HepG2 (cell line): ENCODE data around the gene SF3B2. TPM values are rescaled to one million over a fixed set of nuclear protein-coding genes. Genes with fewer than 3 reads are reported as not detected.
A peak's percentile ranks its signal among the peaks of the same experiment; 100 is the strongest.

Experiments
- DMAP1 ChIP-seq: IDR thresholded peaks from 2 replicates; pipeline ENCODE4 v1.6.1; 2016
- FLYWCH1 ChIP-seq: sonication (generic); formaldehyde crosslinking; IDR thresholded peaks from 2 replicates; pipeline ENCODE4 v1.8.1; 2023; ENCODE audit warnings: mild to moderate bottlenecking, missing genetic modification reagents
- FOXA3 ChIP-seq: IDR thresholded peaks from 2 replicates; pipeline ENCODE4 v1.6.1; 2016; ENCODE audit warnings: missing genetic modification reagents, missing compliant biosample characterization
- GZF1 ChIP-seq: sonication (generic); formaldehyde crosslinking; IDR thresholded peaks from 2 replicates; pipeline ENCODE4 v1.5.1; 2020; ENCODE audit warnings: mild to moderate bottlenecking, missing genetic modification reagents
- HMG20B ChIP-seq: conservative IDR thresholded peaks from 2 replicates; pipeline ENCODE4 v1.6.1; 2016; ENCODE audit warnings: missing genetic modification reagents, missing compliant biosample characterization
- KDM1A ChIP-seq: IDR thresholded peaks from 2 replicates; pipeline ENCODE4 v1.6.1; 2016; ENCODE audit warnings: missing compliant biosample characterization
- TEF ChIP-seq: sonication (generic); formaldehyde crosslinking; IDR thresholded peaks from 2 replicates; pipeline ENCODE4 v1.5.0; 2020; ENCODE audit warnings: missing genetic modification reagents
- UBTF ChIP-seq: sonication (generic); formaldehyde crosslinking; IDR thresholded peaks from 2 replicates; pipeline ENCODE4 v1.4.0; 2020; ENCODE audit warnings: mild to moderate bottlenecking, missing genetic modification reagents
- ZBTB39 ChIP-seq: sonication (generic); formaldehyde crosslinking; IDR thresholded peaks from 2 replicates; pipeline ENCODE4 v1.5.0; 2020; ENCODE audit warnings: missing genetic modification reagents
- ZFP91 ChIP-seq: sonication (generic); formaldehyde crosslinking; IDR thresholded peaks from 2 replicates; pipeline ENCODE4 v1.9.0; 2022; ENCODE audit warnings: missing genetic modification reagents, mild to moderate bottlenecking, borderline replicate concordance
- ZNF34 ChIP-seq: sonication (generic); formaldehyde crosslinking; IDR thresholded peaks from 2 replicates; pipeline ENCODE4 v1.4.0; 2020; ENCODE audit warnings: mild to moderate bottlenecking, missing genetic modification reagents, borderline replicate concordance
- ZNF343 ChIP-seq: sonication (generic); formaldehyde crosslinking; IDR thresholded peaks from 2 replicates; pipeline ENCODE4 v1.4.0; 2020; ENCODE audit warnings: mild to moderate bottlenecking, missing genetic modification reagents
- ZNF530 ChIP-seq: sonication (generic); formaldehyde crosslinking; IDR thresholded peaks from 2 replicates; pipeline ENCODE4 v1.5.0; 2020; ENCODE audit warnings: low read depth, mild to moderate bottlenecking, missing genetic modification reagents
- ZNF543 ChIP-seq: sonication (generic); formaldehyde crosslinking; IDR thresholded peaks from 2 replicates; pipeline ENCODE4 v1.4.0; 2020; ENCODE audit warnings: mild to moderate bottlenecking, missing genetic modification reagents
- ZNF580 ChIP-seq: IDR thresholded peaks from 2 replicates; pipeline ENCODE4 v1.6.1; 2016; ENCODE audit warnings: low read depth, borderline replicate concordance
- ZNF619 ChIP-seq: sonication (generic); formaldehyde crosslinking; IDR thresholded peaks from 2 replicates; pipeline ENCODE4 v1.4.0; 2020; ENCODE audit warnings: mild to moderate bottlenecking, missing genetic modification reagents
- ZNF710 ChIP-seq: sonication (generic); formaldehyde crosslinking; IDR thresholded peaks from 2 replicates; pipeline ENCODE4 v1.5.0; 2020; ENCODE audit warnings: mild to moderate bottlenecking, missing genetic modification reagents, borderline replicate concordance
- polyA plus RNA-seq, 8 experiments: library from polyadenylated mRNA; depleted of rRNA in 3 of 8; stranded (reverse) in 7 of 8; unstranded in 1 of 8; fragments of >200 nt; fragmentation: Illumina TruSeq in 4 of 8; extraction: Trizol in 4 of 8; gene quantifications; 2 replicates each; pipeline versions ENCODE4 v1.2.1 to v1.2.3, GENCODE V29; 2011 to 2016; ENCODE audit warnings: low read depth in 4 of 8, missing spikeins in 1 of 8, mixed read lengths in 1 of 8; ENCODE audit not compliant: insufficient read depth in 1 of 8
- total RNA-seq, 5 experiments: library from RNA; depleted of rRNA; stranded (reverse); fragments of >200 nt; fragmentation: Illumina TruSeq; extraction: Trizol; gene quantifications; 2 replicates each; pipeline ENCODE4 v1.2.3, GENCODE V29; 2016; ENCODE audit warnings: low read depth in 1 of 5
- TF ChIP-seq, protein P1 (sequence below): sonication (generic); formaldehyde crosslinking; IDR thresholded peaks from 2 replicates; pipeline ENCODE4 v1.4.0; 2020; ENCODE audit warnings: missing genetic modification reagents

The SF3B2 gene
- total and polyA plus RNA-seq, 2 of the 13 experiments (the other 11 are each of a cell fraction or from before 2014, with no cell fraction given), result 70.4 to 153 TPM

DNA sequence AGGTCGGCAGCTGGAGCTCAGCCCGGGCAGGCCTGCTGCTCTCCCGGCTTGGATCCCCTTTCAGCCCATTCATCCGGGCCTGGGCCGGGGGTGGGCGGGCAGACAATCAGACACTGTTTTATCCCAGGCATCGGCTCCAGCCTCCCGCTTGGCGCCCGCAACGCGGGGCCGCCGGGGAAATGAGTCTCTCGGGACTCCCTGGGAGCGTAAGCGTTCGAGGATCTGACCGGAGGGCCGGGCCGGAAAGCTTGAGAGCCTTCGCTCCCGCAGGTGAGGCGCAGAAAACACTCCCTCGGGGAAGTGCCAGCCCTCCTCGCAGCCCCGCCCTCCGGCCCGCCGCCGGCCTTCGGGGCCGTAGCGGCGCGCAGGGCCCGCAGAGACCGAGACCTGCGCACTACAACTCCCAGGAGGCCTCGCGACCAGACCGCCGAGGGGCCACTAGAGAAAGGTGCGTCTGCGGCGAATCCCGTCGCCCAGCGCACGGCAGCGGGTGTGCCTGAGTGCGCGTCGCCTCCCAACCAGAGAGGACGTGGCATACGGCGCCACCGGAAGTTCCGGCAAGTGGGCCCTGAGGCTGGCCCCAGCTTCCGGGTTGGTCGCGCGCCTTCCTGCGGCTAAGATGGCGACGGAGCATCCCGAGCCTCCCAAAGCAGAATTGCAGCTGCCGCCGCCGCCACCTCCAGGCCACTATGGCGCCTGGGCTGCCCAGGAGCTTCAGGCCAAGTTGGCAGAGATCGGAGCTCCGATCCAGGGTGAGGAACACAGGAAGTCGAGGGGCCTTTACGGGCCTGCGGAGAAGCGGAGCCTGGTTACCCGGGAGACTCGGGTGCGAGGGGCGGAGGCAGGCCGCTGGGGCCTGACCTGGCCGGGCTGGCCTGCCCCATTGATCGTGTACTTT is at the start of gene SF3B2 (continued):
- TF ChIP-seq UBTF, result peak; percentile 94
- TF ChIP-seq, protein P1, sequence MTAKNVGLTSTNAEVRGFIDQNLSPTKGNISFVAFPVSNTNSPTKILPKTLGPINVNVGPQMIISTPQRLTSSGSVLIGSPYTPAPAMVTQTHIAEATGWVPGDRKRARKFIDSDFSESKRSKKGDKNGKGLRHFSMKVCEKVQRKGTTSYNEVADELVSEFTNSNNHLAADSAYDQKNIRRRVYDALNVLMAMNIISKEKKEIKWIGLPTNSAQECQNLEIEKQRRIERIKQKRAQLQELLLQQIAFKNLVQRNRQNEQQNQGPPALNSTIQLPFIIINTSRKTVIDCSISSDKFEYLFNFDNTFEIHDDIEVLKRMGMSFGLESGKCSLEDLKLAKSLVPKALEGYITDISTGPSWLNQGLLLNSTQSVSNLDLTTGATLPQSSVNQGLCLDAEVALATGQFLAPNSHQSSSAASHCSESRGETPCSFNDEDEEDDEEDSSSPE (CRISPR knock-in tag), result peak; percentile 87
- TF ChIP-seq HMG20B (CRISPR knock-in tag), result peak; percentile 48; the same call in 1 of the 2 replicates
- TF ChIP-seq GZF1 (CRISPR knock-in tag), result no peak
- no peak for TF ChIP-seq FLYWCH1 (CRISPR knock-in tag)
- TF ChIP-seq FOXA3, result peak; percentile 65
- no peak for TF ChIP-seq ZNF530
- TF ChIP-seq KDM1A (CRISPR knock-in tag), result 0 out of 2 replicates have a peak, but pooled peaks have one; percentile 22
- peak; percentile 96 for TF ChIP-seq ZFP91
- TF ChIP-seq ZNF619 (CRISPR knock-in tag), result peak; percentile 91; the same call in 1 of the 2 replicates
- TF ChIP-seq ZNF580 (CRISPR knock-in tag), result peak; percentile 78; the same call in 1 of the 2 replicates
- no peak; the same call in 1 of the 2 replicates for TF ChIP-seq ZNF34
- TF ChIP-seq ZNF710 (CRISPR knock-in tag), result peak; percentile 36; the same call in 1 of the 2 replicates
- TF ChIP-seq TEF (CRISPR knock-in tag), result no peak
- no peak for TF ChIP-seq ZNF543
- TF ChIP-seq DMAP1 (CRISPR knock-in tag), result peak; percentile 97
- peak; percentile 90 for TF ChIP-seq ZNF343 (CRISPR knock-in tag)
- peak; percentile 82 for TF ChIP-seq ZBTB39
